ENCODE data around the gene UXT.
A peak's percentile ranks its signal among the peaks of the same experiment; 100 is the strongest.

Gene UXT

DNA sequence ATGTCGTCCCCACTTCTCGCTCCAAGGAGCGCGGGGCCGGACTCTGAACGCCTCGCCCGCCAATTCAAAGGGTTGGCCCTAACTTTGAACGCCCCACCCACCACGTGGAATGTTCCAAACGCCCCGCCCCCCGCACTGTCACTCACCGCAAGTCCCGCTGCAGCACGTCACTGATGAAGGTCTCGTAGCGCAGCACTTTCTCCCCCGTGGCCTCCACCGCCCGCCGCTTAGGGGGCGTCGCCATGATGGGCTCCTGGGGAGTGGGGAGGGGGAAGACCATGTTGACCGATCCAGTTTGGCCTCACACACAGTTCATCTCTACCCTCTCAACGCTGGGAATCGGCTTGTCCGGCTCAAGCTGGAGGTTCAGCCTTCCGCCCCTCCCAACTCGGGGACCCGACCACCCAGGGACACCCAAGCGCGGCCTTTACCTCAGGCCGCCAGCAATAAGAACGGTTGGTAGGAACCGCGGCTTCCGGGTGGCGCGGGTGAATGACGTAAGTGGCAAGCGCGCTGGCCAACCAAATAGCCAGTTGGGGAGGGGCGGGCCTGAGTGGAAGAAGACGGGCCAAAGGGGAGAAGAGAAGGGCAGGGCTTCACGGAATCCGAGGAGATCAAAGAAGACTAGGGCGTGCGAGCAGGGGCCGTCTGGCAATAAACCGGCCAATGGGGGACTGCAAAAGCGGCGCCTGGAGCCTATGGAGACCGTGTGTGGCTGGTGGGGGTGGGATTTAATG is at the start of gene UXT:
UXT (minus strand) TSS at position 497 of the 737 bp plus-strand sequence; CDS start at position 244, 253 bp downstream.
- TF ChIP-seq CTCF (IDR thresholded peaks at IDR 0.05; ENCODE audit: insufficient read depth, missing control alignments) = no peak
- DNase-seq (ENCODE audit: insufficient read length, low spot score) (peak; percentile 25), FAIRE-seq (no peak)

DNA sequence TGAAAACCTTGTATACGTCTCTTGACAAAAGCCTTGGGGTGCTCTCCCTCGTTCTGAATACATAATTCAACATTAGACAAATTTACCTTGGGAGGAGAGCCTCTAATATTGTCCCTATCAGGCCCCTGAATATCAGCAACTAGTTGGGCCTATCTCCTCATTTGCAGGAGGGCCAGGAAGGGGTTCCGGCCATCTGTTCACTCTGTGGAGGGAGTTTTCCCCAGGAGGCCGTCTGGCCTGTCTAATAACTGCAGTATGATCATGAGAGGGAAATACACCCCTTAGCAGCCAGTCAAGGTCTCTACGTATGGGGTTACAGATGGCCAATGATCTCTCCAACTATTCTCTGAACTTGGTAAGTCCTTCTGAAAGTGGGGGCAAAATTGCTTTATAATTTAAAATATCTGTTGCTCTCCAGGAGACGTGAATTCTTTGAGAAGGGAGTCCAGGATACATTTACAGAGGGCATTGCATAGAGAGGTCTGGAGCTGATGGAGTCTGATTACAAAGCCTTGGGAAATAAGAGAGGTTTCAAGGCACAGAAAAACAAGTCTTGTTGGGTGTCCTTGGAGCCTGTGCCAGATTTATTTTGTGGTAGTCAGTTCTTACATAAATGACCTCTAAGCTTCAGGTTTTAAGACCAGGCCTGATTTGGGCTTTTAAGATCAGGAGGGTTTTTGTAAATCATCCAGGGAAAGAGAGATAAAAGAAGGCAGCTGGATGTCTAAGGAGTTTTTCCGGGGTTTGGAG is 48.2 kb upstream of the UXT start:
- DNase-seq (ENCODE audit: insufficient read length, low spot score) (no peak), FAIRE-seq (no peak)
- no peak for TF ChIP-seq CTCF (IDR thresholded peaks at IDR 0.05; ENCODE audit: insufficient read depth, missing control alignments)

- FAIRE-seq (no peak), DNase-seq (ENCODE audit: insufficient read length, low spot score) (no peak)
- TF ChIP-seq CTCF (IDR thresholded peaks at IDR 0.05; ENCODE audit: insufficient read depth, missing control alignments) = no peak
Measured at GRCh38 chrX:47706575-47706974, 47.6 kb upstream of the UXT start.

DNA sequence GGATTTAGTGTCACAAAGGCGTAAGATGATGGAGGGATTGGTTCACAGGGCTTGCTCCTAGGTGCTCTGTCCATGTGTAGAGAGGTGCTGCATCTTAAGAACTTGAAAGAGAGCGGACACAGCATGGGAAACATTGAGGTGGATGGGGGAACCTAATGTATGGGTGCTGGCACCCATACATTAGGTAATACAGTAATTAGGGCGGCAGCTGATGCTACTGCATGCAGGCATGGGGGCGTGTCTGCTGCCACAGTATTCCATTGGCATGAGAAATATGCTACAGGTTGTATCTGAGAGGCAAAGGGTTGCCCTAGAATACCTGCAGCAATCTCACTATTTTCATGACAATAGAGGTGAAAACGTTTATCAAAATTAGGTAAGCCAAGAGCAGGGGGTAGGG is 45.8 kb upstream of the UXT start:
- DNase-seq (ENCODE audit: insufficient read length, low spot score) (no peak), FAIRE-seq (no peak)
- no peak for TF ChIP-seq CTCF (IDR thresholded peaks at IDR 0.05; ENCODE audit: insufficient read depth, missing control alignments)

DNA sequence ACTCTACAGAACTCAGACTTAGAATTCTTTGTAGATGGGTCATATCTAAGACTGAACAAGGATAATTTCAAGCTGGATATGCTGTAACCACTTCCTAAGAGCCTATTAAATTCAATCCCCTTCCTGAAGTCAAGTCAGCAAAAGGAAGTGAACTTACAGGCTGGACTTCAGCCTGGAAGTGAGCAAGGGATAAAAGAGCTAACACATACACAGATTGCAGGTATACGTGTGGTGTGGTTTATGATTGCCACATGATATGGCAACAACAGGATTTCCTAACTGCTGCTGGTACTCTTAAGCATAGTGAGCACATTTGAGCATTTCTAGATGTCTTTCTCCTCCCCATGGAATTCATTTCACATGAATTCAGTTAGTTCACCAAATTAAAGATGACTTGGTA is 38.2 kb upstream of the UXT start:
- DNase-seq (ENCODE audit: insufficient read length, low spot score) (no peak), FAIRE-seq (no peak)
- TF ChIP-seq CTCF (IDR thresholded peaks at IDR 0.05; ENCODE audit: insufficient read depth, missing control alignments) = no peak

DNA sequence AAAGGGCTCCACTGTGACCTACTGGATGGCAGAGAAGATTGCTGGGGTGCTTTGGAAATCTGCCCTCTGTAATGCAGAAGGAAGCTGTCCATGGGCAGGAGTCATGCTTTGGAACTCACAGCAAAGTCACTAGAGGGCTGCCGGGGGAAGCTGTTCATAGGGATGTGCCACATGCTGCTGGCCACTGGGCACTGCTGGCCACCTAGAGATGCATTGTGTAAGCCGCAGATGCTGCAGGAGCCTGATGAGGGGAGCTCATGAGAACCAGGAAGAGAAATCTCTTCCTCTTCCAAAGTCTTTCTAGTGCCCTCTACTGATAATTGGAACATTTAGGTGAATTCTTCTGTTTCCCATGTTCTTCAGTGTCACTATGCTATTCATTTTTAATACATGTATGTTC is 31.2 kb upstream of the UXT start:
- FAIRE-seq (no peak), DNase-seq (ENCODE audit: insufficient read length, low spot score) (no peak)
- no peak for TF ChIP-seq CTCF (IDR thresholded peaks at IDR 0.05; ENCODE audit: insufficient read depth, missing control alignments)

DNA sequence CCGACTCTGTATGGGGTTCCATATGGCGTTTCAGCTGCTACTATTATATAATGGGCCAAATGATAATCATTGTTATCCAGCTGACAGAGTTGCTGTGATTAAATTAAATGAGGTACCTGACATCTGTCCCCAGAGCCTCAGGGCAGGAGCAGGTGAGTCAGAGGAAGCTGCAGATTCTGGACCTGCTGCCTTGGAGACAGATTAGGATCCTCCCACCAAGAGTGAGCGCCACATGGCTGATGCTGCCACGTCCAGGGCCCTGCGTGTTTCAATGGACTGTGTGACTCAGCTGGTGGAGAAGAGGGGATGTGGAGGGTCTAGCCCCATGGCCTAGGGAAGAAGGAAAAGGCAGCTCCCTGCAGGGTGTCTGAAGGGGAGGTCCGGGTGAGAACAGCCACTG is 28.3 kb upstream of the UXT start:
- no peak for TF ChIP-seq CTCF (IDR thresholded peaks at IDR 0.05; ENCODE audit: insufficient read depth, missing control alignments)
- DNase-seq (ENCODE audit: insufficient read length, low spot score) = no peak
- no peak for FAIRE-seq

All from D721Med (cell line).